ENCODE results near the gene FBRSL1. TPM values are rescaled to one million over a fixed set of nuclear protein-coding genes. Genes with fewer than 3 reads are reported as not detected.

Gene FBRSL1
- polyA plus RNA-seq, 1 of the 3 experiments (the other 2 are of a cell fraction) = 5.5 TPM

DNA sequence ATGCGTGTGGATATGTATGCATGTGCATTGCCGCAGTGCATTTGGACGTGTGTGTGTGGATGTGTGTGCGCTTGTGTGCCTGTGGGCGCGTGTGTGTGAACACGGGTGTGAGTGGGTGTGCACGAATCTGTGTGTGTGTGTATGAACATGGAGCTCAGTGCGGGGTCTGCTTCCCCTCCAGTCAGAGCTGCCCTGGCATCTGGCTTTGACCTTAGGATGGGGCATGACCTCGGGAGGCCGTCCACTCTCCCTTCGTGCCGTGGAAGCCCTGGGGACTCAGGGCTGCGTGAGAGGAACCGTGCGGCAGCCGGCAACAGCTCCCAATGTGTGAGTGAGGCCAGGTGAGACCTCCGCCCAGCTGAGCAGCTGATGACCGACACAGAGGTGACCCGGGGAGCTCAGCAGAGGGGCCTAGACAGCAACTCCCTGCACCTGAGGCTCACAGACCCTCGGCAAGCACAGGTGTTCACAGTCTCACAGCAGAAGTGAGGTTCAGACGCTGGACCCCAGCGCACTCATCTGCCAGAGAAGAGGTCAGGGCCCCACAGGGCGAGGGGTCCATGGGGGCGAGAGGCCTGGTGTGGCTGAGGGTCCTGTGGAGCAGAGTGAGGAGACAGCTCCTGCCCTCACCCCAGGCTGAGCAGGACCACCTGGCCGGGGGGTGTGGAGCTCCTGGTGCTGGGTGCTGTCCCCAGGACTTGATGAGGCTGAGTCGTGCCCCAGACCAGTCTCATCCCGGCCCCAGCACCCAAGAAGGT lies 33.6 kb upstream of the FBRSL1 start:
- Histone ChIP-seq H3K4me1 (ENCODE audit: control insufficient read depth in 1 of 2, insufficient read depth in 2 of 2, low read depth in 1 of 2, low read length in 1 of 2) (no peaks in the 10 kb centered on the region), H3F3A (replicated peaks; ENCODE audit: insufficient read depth) (no peaks in the 10 kb centered on the region), H3K9me3 (no peaks in the 10 kb centered on the region), H2AFZ (ENCODE audit: low read depth) (no peak overlapping the region), H3K27me3 (ENCODE audit: insufficient read depth) (no peaks in the 10 kb centered on the region; the same call in 1 of the 2 replicates), H3K4me3 (ENCODE audit: low read depth in 2 of 2, low read length in 1 of 2) (no peak overlapping the region), H3K36me3 (replicated peaks in 1 of 2; ENCODE audit: control insufficient read depth in 1 of 2, insufficient read depth in 2 of 2, low read length in 1 of 2) (no peaks in the 10 kb centered on the region), H3K27ac (ENCODE audit: low read depth in 2 of 2, low read length in 1 of 2) (no peak overlapping the region), H3K4me2 (no peak overlapping the region), H4K20me1 (ENCODE audit: insufficient read depth) (no peaks in the 10 kb centered on the region), H3K79me2 (ENCODE audit: insufficient read depth) (no peaks in the 10 kb centered on the region), H3K9ac (no peak overlapping the region), H3K9me2 (no peaks in the 10 kb centered on the region)
- POLR2A ChIA-PET = no interaction called here
- CTCF ChIA-PET = no interaction called here
- 77% methylated on average over 20 of the region's 28 CpGs for WGBS (ENCODE audit: low lambda C conversion rate)
- DNase-seq = no peak
- TF ChIP-seq, protein P1, sequence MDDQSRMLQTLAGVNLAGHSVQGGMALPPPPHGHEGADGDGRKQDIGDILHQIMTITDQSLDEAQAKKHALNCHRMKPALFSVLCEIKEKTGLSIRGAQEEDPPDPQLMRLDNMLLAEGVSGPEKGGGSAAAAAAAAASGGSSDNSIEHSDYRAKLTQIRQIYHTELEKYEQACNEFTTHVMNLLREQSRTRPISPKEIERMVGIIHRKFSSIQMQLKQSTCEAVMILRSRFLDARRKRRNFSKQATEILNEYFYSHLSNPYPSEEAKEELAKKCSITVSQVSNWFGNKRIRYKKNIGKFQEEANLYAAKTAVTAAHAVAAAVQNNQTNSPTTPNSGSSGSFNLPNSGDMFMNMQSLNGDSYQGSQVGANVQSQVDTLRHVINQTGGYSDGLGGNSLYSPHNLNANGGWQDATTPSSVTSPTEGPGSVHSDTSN (IDR thresholded peaks at IDR 0.05) = no peak
- no peak for TF ChIP-seq FOSL2 (IDR thresholded peaks at IDR 0.05; ENCODE audit: borderline replicate concordance, low read depth)
- no peak for TF ChIP-seq GATA2 (CRISPR knock-in tag; IDR thresholded peaks at IDR 0.05)
- TF ChIP-seq TEAD4 (IDR thresholded peaks at IDR 0.05; ENCODE audit: borderline replicate concordance, insufficient read depth) = no peak
- no peak for TF ChIP-seq GABPA (IDR thresholded peaks at IDR 0.05; ENCODE audit: low read depth)
- TF ChIP-seq, protein P2, sequence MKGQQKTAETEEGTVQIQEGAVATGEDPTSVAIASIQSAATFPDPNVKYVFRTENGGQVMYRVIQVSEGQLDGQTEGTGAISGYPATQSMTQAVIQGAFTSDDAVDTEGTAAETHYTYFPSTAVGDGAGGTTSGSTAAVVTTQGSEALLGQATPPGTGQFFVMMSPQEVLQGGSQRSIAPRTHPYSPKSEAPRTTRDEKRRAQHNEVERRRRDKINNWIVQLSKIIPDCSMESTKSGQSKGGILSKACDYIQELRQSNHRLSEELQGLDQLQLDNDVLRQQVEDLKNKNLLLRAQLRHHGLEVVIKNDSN (IDR thresholded peaks at IDR 0.05; ENCODE audit: borderline replicate concordance, low read depth) = no peak
- TF ChIP-seq POLR2AphosphoS5 (IDR thresholded peaks at IDR 0.05; ENCODE audit: low read depth, low read length) = no peak
- no peak for TF ChIP-seq FOXJ3 (CRISPR knock-in tag; IDR thresholded peaks at IDR 0.05)

DNA sequence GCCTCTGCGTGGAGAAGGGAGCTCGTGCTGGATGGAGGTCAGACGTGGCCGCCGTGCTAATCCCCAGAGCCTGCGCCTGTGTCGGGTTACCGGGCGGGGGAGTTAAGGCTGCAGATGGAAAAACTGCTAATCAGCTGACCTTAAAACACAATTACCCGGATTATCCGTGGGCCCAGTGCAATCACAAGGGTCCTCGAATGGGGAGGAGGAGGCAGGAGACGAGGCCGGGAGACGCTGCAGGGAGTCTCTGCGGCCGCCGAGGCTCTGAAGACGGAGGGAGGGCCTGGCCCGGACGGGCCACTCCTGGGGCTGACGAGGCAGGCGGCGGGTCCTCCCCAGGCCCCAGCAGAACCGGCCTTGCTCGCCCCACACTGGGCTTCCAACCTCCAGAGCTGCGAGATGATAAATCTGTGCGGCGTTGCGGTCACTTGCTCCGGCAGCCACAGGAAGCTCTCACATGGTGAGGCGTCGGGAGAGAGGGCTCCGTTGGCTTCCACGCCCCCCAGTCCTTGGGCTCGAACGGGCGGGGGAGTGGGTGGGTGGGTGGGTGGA lies 32.9 kb upstream of the FBRSL1 start:
- no peaks in the 10 kb centered on the region for H4K20me1 ChIP-seq (ENCODE audit: insufficient read depth)
- H3K4me2 ChIP-seq = no peak overlapping the region
- H3K9me2 ChIP-seq = no peaks in the 10 kb centered on the region
- WGBS (ENCODE audit: low lambda C conversion rate) = 71% methylated on average over 35 of the region's 38 CpGs
- no peaks in the 10 kb centered on the region for H3K79me2 ChIP-seq (ENCODE audit: insufficient read depth)
- no peaks in the 10 kb centered on the region for H3K4me1 ChIP-seq (ENCODE audit: control insufficient read depth in 1 of 2, insufficient read depth in 2 of 2, low read depth in 1 of 2, low read length in 1 of 2)
- no peaks in the 10 kb centered on the region for H3F3A ChIP-seq (replicated peaks; ENCODE audit: insufficient read depth)
- H2AFZ ChIP-seq (ENCODE audit: low read depth) = no peak overlapping the region
- POLR2A ChIA-PET = no interaction called here
- H3K9ac ChIP-seq = no peak overlapping the region
- TF ChIP-seq, protein P3, sequence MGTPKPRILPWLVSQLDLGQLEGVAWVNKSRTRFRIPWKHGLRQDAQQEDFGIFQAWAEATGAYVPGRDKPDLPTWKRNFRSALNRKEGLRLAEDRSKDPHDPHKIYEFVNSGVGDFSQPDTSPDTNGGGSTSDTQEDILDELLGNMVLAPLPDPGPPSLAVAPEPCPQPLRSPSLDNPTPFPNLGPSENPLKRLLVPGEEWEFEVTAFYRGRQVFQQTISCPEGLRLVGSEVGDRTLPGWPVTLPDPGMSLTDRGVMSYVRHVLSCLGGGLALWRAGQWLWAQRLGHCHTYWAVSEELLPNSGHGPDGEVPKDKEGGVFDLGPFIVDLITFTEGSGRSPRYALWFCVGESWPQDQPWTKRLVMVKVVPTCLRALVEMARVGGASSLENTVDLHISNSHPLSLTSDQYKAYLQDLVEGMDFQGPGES (IDR thresholded peaks at IDR 0.05; ENCODE audit: low read depth, low read length) = no peak
- TF ChIP-seq, protein P1 (IDR thresholded peaks at IDR 0.05) = no peak
- TF ChIP-seq EZH2phosphoT487 (IDR thresholded peaks at IDR 0.05; ENCODE audit: borderline replicate concordance, low read depth) = no peak
- TF ChIP-seq SMC3 (IDR thresholded peaks at IDR 0.05; ENCODE audit: low read depth, low read length) = no peak
- no peak for TF ChIP-seq POLR2AphosphoS5 (IDR thresholded peaks at IDR 0.05; ENCODE audit: low read depth, low read length)
- no peak for TF ChIP-seq RCOR1 (IDR thresholded peaks at IDR 0.05; ENCODE audit: low read length)
- no peak for TF ChIP-seq YY1 (IDR thresholded peaks at IDR 0.05; ENCODE audit: low read depth)
- no peak for TF ChIP-seq RFX5 (IDR thresholded peaks at IDR 0.05; ENCODE audit: low read length)
- no peak for TF ChIP-seq CHD2 (IDR thresholded peaks at IDR 0.05; ENCODE audit: low read length, partially characterized antibody)
- TF ChIP-seq, protein P4, sequence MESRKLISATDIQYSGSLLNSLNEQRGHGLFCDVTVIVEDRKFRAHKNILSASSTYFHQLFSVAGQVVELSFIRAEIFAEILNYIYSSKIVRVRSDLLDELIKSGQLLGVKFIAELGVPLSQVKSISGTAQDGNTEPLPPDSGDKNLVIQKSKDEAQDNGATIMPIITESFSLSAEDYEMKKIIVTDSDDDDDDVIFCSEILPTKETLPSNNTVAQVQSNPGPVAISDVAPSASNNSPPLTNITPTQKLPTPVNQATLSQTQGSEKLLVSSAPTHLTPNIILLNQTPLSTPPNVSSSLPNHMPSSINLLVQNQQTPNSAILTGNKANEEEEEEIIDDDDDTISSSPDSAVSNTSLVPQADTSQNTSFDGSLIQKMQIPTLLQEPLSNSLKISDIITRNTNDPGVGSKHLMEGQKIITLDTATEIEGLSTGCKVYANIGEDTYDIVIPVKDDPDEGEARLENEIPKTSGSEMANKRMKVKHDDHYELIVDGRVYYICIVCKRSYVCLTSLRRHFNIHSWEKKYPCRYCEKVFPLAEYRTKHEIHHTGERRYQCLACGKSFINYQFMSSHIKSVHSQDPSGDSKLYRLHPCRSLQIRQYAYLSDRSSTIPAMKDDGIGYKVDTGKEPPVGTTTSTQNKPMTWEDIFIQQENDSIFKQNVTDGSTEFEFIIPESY (IDR thresholded peaks at IDR 0.05; ENCODE audit: borderline replicate concordance, low read depth) = no peak
- no peaks in the 10 kb centered on the region for H3K36me3 ChIP-seq (replicated peaks in 1 of 2; ENCODE audit: control insufficient read depth in 1 of 2, insufficient read depth in 2 of 2, low read length in 1 of 2)
- H3K9me3 ChIP-seq = no peaks in the 10 kb centered on the region
- H3K27ac ChIP-seq (ENCODE audit: low read depth in 2 of 2, low read length in 1 of 2) = no peak overlapping the region
- H3K27me3 ChIP-seq (ENCODE audit: insufficient read depth) = no peaks in the 10 kb centered on the region; the same call in 1 of the 2 replicates
- CTCF ChIA-PET = interaction anchor here (2.0 kb wide), 1 partner anchor 42 kb away, joined by 8 read pairs; no protein-coding TSS in a partner anchor
- DNase-seq = no peak
- H3K4me3 ChIP-seq (ENCODE audit: low read depth in 2 of 2, low read length in 1 of 2) = no peak overlapping the region

All from SK-N-SH (cell line).